ENCODE data around the gene LGALS12.

DNA sequence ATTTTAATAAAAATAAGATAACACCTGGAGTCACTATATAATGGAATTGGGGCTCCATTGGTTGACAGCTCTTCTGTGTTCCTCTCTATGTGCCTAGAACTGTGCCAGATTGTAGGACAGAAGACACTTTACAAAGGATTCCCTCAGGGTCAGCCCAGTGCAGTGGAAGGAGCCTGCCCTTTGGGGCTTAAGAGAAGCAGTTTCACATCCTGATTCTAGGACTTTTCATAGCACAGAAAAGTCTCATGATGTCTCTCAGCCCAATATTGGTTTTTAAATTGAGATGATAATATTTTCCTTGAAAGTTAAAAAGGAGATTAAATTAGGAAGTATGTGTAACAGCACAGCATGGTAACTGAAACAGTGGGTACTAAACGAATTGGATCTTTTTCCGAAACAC is 37.8 kb downstream of the LGALS12 start:
- TF ChIP-seq, protein P1, sequence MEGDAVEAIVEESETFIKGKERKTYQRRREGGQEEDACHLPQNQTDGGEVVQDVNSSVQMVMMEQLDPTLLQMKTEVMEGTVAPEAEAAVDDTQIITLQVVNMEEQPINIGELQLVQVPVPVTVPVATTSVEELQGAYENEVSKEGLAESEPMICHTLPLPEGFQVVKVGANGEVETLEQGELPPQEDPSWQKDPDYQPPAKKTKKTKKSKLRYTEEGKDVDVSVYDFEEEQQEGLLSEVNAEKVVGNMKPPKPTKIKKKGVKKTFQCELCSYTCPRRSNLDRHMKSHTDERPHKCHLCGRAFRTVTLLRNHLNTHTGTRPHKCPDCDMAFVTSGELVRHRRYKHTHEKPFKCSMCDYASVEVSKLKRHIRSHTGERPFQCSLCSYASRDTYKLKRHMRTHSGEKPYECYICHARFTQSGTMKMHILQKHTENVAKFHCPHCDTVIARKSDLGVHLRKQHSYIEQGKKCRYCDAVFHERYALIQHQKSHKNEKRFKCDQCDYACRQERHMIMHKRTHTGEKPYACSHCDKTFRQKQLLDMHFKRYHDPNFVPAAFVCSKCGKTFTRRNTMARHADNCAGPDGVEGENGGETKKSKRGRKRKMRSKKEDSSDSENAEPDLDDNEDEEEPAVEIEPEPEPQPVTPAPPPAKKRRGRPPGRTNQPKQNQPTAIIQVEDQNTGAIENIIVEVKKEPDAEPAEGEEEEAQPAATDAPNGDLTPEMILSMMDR (IDR thresholded peaks at IDR 0.05) = no peak
- no peak for TF ChIP-seq POLR2A (IDR thresholded peaks at IDR 0.05)
